Astrocyte of the cerebellum (primary cell): ENCODE results near the gene NOP14.
"Not testable (repeated sequence)": the region's sequence is repeated elsewhere in the genome, so short reads cannot be mapped to it uniquely, and the experiment has no call there.

Source experiments
- DNase-seq: peaks from one replicate; pipeline ENCODE4 v3.0.0-alpha.2; 2011; ENCODE audit warnings: low read depth
- H3K4me3 ChIP-seq: 2 replicates; pipeline ENCODE4 v1.5.1; 2011; ENCODE audit warnings: mild to moderate bottlenecking, low read depth, low read length, moderate library complexity
- in situ Hi-C: cut with HindIII; loops from 2 replicates; pipeline ENCODE4 v1.10.0; 2017; ENCODE audit warnings: low sequenced_read_pairs
- TF ChIP-seq, protein P1 (sequence below): IDR thresholded peaks from 2 replicates; pipeline ENCODE4 v1.5.1; 2012; ENCODE audit warnings: low read length, low read depth, moderate library complexity, mild to moderate bottlenecking; ENCODE audit errors: missing control alignments

NOP14 gene

DNA sequence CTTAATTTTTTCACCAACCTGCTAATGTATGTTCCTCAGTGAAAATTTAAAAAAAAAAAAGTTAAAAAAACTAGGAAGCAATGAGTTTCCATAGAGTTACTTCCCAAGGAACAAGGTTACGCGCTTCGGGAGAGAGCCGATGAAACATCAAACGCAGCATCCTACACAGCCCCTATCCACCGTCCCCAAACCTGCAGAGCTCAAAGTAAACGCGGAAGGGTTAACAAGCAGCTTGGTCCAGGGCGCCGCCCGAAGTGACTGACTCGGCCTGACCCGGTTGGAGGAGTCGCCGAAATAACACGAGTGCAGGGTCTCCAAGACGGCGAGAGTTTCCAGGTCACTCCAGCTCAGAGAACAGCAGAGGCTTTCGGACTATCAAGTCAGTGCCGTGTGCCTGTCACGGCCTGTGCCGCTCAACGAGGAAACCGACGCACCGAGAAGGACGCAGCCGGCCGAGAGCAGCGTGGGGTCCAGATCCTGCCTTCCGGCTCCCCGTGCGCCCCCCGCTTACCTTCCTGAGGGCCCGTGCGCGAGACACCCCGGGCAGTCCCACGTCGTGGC, 512 bp downstream of the NOP14 start:
- TF ChIP-seq, protein P1, sequence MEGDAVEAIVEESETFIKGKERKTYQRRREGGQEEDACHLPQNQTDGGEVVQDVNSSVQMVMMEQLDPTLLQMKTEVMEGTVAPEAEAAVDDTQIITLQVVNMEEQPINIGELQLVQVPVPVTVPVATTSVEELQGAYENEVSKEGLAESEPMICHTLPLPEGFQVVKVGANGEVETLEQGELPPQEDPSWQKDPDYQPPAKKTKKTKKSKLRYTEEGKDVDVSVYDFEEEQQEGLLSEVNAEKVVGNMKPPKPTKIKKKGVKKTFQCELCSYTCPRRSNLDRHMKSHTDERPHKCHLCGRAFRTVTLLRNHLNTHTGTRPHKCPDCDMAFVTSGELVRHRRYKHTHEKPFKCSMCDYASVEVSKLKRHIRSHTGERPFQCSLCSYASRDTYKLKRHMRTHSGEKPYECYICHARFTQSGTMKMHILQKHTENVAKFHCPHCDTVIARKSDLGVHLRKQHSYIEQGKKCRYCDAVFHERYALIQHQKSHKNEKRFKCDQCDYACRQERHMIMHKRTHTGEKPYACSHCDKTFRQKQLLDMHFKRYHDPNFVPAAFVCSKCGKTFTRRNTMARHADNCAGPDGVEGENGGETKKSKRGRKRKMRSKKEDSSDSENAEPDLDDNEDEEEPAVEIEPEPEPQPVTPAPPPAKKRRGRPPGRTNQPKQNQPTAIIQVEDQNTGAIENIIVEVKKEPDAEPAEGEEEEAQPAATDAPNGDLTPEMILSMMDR, result no peak
- peak overlapping the region; percentile 78 for H3K4me3 ChIP-seq
- DNase-seq, result no peak
- in situ Hi-C loops, result loop anchor here (25.0 kb wide), 1 partner anchor 100 kb away; the partner anchor contains the start of genes HTT and HTT-AS

DNA sequence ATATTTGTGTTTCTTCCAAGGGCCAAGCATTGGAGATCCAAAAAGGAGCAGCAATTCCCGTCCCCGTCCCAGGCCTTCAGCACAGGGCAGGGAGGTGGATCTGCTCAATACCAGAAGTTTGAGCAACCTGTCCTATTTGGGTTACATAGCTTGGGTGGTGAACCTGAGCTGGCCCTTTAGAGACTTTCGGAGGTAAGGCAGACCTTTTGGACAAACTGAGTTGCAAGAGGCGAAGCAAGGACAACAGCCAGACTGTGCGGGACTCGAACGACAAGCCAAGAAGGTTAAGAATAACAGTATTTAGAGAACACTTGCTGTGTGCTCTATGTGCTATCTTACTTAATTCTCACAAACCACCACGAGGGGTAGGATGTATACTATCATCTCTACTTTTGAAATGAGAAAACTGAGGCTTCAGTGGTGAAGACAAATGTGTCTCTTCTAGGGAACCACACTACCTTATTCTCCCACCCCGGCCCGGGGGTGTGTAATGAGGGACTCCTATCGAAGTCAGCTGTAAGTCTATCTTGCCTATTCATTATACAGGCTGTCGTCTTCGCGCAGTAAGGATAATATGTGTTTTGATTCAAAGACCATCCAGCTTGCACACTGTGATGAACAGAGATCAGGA, 1.3 kb downstream of the NOP14 start:
- TF ChIP-seq, protein P1, result no peak
- in situ Hi-C loops, result loop anchor here (25.0 kb wide), 1 partner anchor 100 kb away; the partner anchor contains the start of genes HTT and HTT-AS
- H3K4me3 ChIP-seq, result peak overlapping the region; percentile 78
- no peak for DNase-seq

DNA sequence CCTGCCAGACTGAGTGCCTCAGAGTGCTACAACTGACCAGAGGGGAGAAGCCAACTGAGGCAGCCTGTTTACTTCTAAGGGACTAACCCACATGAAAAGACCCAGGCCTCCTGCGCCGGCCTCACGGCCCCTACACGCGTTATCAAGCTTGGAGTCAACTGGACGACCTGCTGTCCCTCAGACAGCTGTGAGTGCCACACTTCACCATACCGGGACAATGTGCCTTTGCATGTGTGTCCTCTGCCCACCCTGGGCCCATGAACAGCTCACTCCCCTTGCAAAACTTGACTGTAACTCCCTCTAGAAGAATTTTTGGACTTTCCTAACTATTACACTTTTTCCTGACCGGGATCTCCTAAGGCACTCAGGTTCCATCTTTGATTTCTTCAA, 1.8 kb downstream of the NOP14 start:
- DNase-seq, result no peak
- TF ChIP-seq, protein P1, result no peak
- in situ Hi-C loops, result loop anchor here (25.0 kb wide), 1 partner anchor 101 kb away; the partner anchor contains the start of genes HTT and HTT-AS
- H3K4me3 ChIP-seq, result peak overlapping the region; percentile 78

DNA sequence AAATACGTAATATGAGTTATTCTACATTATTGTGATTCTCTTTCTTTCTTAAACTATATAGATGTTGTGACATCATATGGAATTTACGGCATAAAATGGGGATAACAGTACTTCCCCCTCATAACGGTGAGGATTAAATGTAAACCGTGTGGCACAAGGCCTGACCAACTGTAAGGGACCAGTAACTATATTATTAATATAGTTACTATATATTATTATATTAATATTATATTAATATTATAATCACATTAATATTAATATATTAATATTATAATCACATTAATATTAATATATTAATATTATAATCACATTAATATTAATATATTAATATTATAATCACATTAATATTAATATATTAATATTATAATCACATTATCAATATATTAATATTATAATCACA, 2.8 kb downstream of the NOP14 start:
- in situ Hi-C loops, result loop anchor here (25.0 kb wide), 1 partner anchor 102 kb away; the partner anchor contains the start of genes HTT and HTT-AS
- not testable (repeated sequence) for H3K4me3 ChIP-seq, DNase-seq

DNA sequence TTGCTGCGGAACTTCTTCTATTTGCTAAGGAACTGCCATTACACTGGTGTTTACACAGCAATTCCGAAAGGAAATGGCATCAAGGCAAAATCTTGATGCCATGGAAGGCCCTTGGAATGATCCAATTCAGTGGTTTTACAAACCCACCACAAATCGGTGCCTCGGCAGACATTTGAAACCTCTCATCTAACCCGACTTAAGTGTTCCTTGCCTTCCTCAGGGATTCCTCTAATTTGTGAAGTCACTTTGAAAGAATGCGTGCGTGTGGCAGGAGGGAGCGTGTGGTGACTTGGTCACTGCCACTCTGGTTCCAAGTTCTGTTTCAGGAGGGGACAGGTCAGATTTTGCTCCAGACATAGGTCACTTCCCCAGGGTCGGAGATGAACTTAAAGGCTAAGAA, 4.8 kb downstream of the NOP14 start:
- no peak overlapping the region for H3K4me3 ChIP-seq
- DNase-seq, result peak; percentile 39
- in situ Hi-C loops, result loop anchor here (25.0 kb wide), 1 partner anchor 104 kb away; the partner anchor contains the start of genes HTT and HTT-AS
- TF ChIP-seq, protein P1, result no peak

DNA sequence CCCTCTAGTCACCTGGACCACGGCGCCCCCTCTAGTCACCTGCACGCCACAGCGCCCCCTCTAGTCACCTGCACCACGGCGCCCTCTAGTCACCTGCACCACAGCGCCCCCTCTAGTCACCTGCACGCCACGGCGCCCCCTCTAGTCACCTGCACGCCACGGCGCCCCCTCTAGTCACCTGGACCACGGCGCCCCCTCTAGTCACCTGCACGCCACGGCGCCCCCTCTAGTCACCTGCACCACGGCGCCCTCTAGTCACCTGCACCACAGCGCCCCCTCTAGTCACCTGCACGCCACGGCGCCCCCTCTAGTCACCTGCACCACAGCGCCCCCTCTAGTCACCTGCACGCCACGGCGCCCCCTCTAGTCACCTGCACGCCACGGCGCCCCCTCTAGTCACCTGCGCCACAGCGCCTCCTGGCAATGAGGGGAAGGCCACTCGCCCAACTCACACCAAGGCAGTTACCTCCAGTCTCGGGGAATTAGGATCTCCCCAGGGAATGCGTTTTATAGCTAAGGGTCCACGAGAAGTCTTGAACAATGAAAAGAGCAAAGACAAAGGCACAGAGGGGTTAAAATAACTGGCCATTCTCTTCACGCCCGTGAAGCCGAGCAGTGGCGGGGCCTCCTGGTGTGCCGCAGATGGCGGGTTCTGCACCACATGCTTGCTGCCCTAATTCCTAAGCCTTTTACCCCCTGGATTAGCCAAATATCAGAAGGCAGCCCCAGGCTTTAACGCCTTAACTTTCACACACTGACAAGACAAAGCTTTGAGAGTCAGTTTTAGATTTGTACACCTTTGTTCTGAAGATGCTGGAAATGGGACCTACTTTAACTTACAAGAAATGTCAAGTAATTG, 7.8 kb downstream of the NOP14 start:
- in situ Hi-C loops, result loop anchor here (25.0 kb wide), 1 partner anchor 107 kb away; the partner anchor contains the start of genes HTT and HTT-AS
- DNase-seq, H3K4me3 ChIP-seq: not testable (repeated sequence)

DNA sequence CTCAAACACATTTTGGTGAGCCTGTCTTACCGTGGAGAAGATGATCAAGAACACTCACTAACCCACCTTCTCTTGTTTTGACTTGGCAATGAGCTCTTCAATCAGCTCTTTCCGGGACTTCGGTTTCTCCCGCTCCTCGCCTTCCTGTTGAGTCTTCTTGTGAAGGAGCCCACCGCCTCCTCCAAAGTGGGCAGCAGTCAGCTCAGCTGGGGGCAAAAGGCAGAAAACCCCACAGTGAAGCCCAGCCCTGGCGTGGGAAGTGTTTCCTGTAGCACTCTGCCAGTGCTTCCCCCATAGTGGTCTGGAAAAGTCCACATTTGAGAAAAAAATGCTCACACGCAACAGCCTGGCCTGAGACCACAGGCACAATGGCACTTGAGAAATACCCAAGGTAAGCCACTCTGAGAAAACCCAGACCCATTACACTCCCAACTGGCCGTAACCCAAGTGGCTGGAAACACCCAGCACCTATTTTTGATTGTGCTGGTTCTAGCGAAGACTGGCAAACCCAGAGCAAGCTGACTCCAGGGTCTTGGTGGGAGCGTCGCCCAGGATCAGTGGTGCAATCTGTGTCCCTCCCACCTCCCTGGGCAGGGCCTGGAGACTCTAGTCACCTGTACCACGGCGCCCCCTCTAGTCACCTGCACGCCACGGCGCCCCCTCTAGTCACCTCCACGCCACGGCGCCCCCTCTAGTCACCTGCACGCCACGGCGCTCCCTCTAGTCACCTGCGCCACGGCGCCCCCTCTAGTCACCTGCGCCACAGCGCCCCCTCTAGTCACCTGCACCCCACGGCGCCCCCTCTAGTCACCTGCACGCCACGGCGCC, 8.6 kb downstream of the NOP14 start:
- in situ Hi-C loops, result loop anchor here (25.0 kb wide), 1 partner anchor 108 kb away; the partner anchor contains the start of genes HTT and HTT-AS
- TF ChIP-seq, protein P1, result no peak
- no peak overlapping the region for H3K4me3 ChIP-seq
- no peak for DNase-seq
